Activated naive CD4-positive, alpha-beta T cell treated with anti-CD3 and anti-CD28 coated beads, Interleukin-2, amount 50 U/mL, for 24 hours (primary cell): ENCODE measurements around the gene RHBDL3.
"Not testable (repeated sequence)": the region's sequence is repeated elsewhere in the genome, so short reads cannot be mapped to it uniquely, and the experiment has no call there.

Source experiments
- H3K27ac Mint-ChIP-seq: one replicate; pipeline ENCODE4 v1.8.0; 2021; ENCODE audit warnings: mild to moderate bottlenecking, mixed read lengths
- H3K27me3 Mint-ChIP-seq: one replicate; pipeline ENCODE4 v1.8.0; 2021; ENCODE audit warnings: mixed read lengths
- H3K36me3 Mint-ChIP-seq: one replicate; pipeline ENCODE4 v1.8.0; 2021; ENCODE audit warnings: mixed read lengths
- H3K4me1 Mint-ChIP-seq: one replicate; pipeline ENCODE4 v1.8.0; 2021; ENCODE audit warnings: mixed read lengths
- H3K4me3 Mint-ChIP-seq: one replicate; pipeline ENCODE4 v1.8.0; 2021; ENCODE audit warnings: mild to moderate bottlenecking, mixed read lengths
- H3K9me3 Mint-ChIP-seq: one replicate; pipeline ENCODE4 v1.8.0; 2021; ENCODE audit warnings: mixed read lengths

Gene RHBDL3

GRCh38 chr17:32298721-32299579, 33.3 kb downstream of the RHBDL3 start:
- Mint-ChIP-seq H3K4me1 (no peaks in the 10 kb centered on the region), H3K4me3 (no peak overlapping the region), H3K36me3 (no peaks in the 10 kb centered on the region), H3K27ac (no peak overlapping the region), H3K27me3 (no peaks in the 10 kb centered on the region), H3K9me3 (no peaks in the 10 kb centered on the region)

GRCh38 chr17:32299580-32300164, 34.0 kb downstream of the RHBDL3 start:
- Mint-ChIP-seq H3K9me3 (no peaks in the 10 kb centered on the region), H3K4me3 (no peak overlapping the region), H3K27me3 (no peaks in the 10 kb centered on the region), H3K36me3 (no peaks in the 10 kb centered on the region), H3K4me1 (no peaks in the 10 kb centered on the region), H3K27ac (no peak overlapping the region)

- Mint-ChIP-seq H3K4me1 (no peaks in the 10 kb centered on the region), H3K9me3 (no peaks in the 10 kb centered on the region), H3K27ac (no peak overlapping the region), H3K4me3 (no peak overlapping the region), H3K36me3 (no peaks in the 10 kb centered on the region), H3K27me3 (no peaks in the 10 kb centered on the region)
These were observed 36.4 kb downstream of the RHBDL3 start for GRCh38 chr17:32302037-32302436.

- H3K27me3 Mint-ChIP-seq, result no peaks in the 10 kb centered on the region
- H3K27ac Mint-ChIP-seq, result no peak overlapping the region
- H3K4me3 Mint-ChIP-seq, result no peak overlapping the region
- no peaks in the 10 kb centered on the region for H3K9me3 Mint-ChIP-seq
- H3K36me3 Mint-ChIP-seq, result no peaks in the 10 kb centered on the region
- H3K4me1 Mint-ChIP-seq, result no peaks in the 10 kb centered on the region
These were observed 37.4 kb downstream of the RHBDL3 start for GRCh38 chr17:32302860-32303649.

- H3K27ac Mint-ChIP-seq, result no peak overlapping the region
- no peaks in the 10 kb centered on the region for H3K9me3 Mint-ChIP-seq
- no peak overlapping the region for H3K4me3 Mint-ChIP-seq
- no peaks in the 10 kb centered on the region for H3K4me1 Mint-ChIP-seq
- no peaks in the 10 kb centered on the region for H3K36me3 Mint-ChIP-seq
- no peaks in the 10 kb centered on the region for H3K27me3 Mint-ChIP-seq
These were observed 38.2 kb downstream of the RHBDL3 start for GRCh38 chr17:32303781-32304288.

GRCh38 chr17:32305049-32305448, 39.4 kb downstream of the RHBDL3 start:
- no peaks in the 10 kb centered on the region for H3K4me1 Mint-ChIP-seq
- no peaks in the 10 kb centered on the region for H3K27me3 Mint-ChIP-seq
- H3K9me3 Mint-ChIP-seq, result no peaks in the 10 kb centered on the region
- no peaks in the 10 kb centered on the region for H3K36me3 Mint-ChIP-seq
- no peak overlapping the region for H3K27ac Mint-ChIP-seq
- H3K4me3 Mint-ChIP-seq, result no peak overlapping the region

GRCh38 chr17:32307658-32308057, 42.0 kb downstream of the RHBDL3 start:
- H3K4me3 Mint-ChIP-seq, result no peak overlapping the region
- H3K4me1 Mint-ChIP-seq, result no peaks in the 10 kb centered on the region
- no peaks in the 10 kb centered on the region for H3K9me3 Mint-ChIP-seq
- no peaks in the 10 kb centered on the region for H3K27me3 Mint-ChIP-seq
- H3K36me3 Mint-ChIP-seq, result no peaks in the 10 kb centered on the region
- H3K27ac Mint-ChIP-seq, result no peak overlapping the region

GRCh38 chr17:32311028-32311536, 45.5 kb downstream of the RHBDL3 start:
- Mint-ChIP-seq H3K27ac (no peak overlapping the region), H3K36me3 (no peaks in the 10 kb centered on the region), H3K27me3 (no peaks in the 10 kb centered on the region), H3K4me3 (no peak overlapping the region), H3K4me1 (no peaks in the 10 kb centered on the region), H3K9me3 (no peaks in the 10 kb centered on the region)

- no peaks in the 10 kb centered on the region for H3K9me3 Mint-ChIP-seq
- H3K36me3 Mint-ChIP-seq, result no peaks in the 10 kb centered on the region
- H3K4me3 Mint-ChIP-seq, result no peak overlapping the region
- H3K4me1 Mint-ChIP-seq, result no peaks in the 10 kb centered on the region
- peaks cover 2% of the 10 kb centered on the region for H3K27me3 Mint-ChIP-seq
- H3K27ac Mint-ChIP-seq, result no peak overlapping the region
These were observed 49.0 kb downstream of the RHBDL3 start for GRCh38 chr17:32314636-32315035.

GRCh38 chr17:32315171-32315570, 49.5 kb downstream of the RHBDL3 start:
- H3K27me3 Mint-ChIP-seq, result peaks cover 2% of the 10 kb centered on the region
- H3K36me3 Mint-ChIP-seq, result no peaks in the 10 kb centered on the region
- no peaks in the 10 kb centered on the region for H3K9me3 Mint-ChIP-seq
- no peak overlapping the region for H3K27ac Mint-ChIP-seq
- no peak overlapping the region for H3K4me3 Mint-ChIP-seq
- H3K4me1 Mint-ChIP-seq, result no peaks in the 10 kb centered on the region

- not testable (repeated sequence) for H3K27ac Mint-ChIP-seq, H3K4me1 Mint-ChIP-seq, H3K27me3 Mint-ChIP-seq, H3K4me3 Mint-ChIP-seq, H3K36me3 Mint-ChIP-seq, H3K9me3 Mint-ChIP-seq
These were observed 51.0 kb downstream of the RHBDL3 start for GRCh38 chr17:32316653-32317052.

GRCh38 chr17:32317353-32317752, 51.7 kb downstream of the RHBDL3 start:
- H3K36me3 Mint-ChIP-seq, result no peaks in the 10 kb centered on the region
- no peaks in the 10 kb centered on the region for H3K9me3 Mint-ChIP-seq
- H3K4me3 Mint-ChIP-seq, result no peak overlapping the region
- H3K4me1 Mint-ChIP-seq, result no peaks in the 10 kb centered on the region
- H3K27ac Mint-ChIP-seq, result no peak overlapping the region
- peaks cover 2% of the 10 kb centered on the region for H3K27me3 Mint-ChIP-seq

GRCh38 chr17:32318071-32318470, 52.4 kb downstream of the RHBDL3 start:
- Mint-ChIP-seq H3K27ac (no peak overlapping the region), H3K36me3 (no peaks in the 10 kb centered on the region), H3K27me3 (peaks cover 2% of the 10 kb centered on the region), H3K4me3 (no peak overlapping the region), H3K9me3 (no peaks in the 10 kb centered on the region), H3K4me1 (peaks cover 2% of the 10 kb centered on the region)

- Mint-ChIP-seq H3K9me3 (no peaks in the 10 kb centered on the region), H3K4me1 (peaks cover 13% of the 10 kb centered on the region), H3K27me3 (peaks cover 2% of the 10 kb centered on the region), H3K36me3 (no peaks in the 10 kb centered on the region), H3K27ac (no peak overlapping the region), H3K4me3 (peak overlapping the region; percentile 83)
These were observed 53.9 kb downstream of the RHBDL3 start for GRCh38 chr17:32319548-32319905.

GRCh38 chr17:32320080-32320479, 54.4 kb downstream of the RHBDL3 start:
- not testable (repeated sequence) for H3K9me3 Mint-ChIP-seq, H3K4me3 Mint-ChIP-seq, H3K27me3 Mint-ChIP-seq

GRCh38 chr17:32320847-32321246, 55.2 kb downstream of the RHBDL3 start:
- peaks cover 13% of the 10 kb centered on the region for H3K4me1 Mint-ChIP-seq
- H3K27me3 Mint-ChIP-seq, result peaks cover 2% of the 10 kb centered on the region

More at GRCh38 chr17:32320080-32320479, 54.4 kb downstream of the RHBDL3 start:
- H3K36me3 Mint-ChIP-seq, H3K27ac Mint-ChIP-seq: not testable (repeated sequence)
- H3K4me1 Mint-ChIP-seq, result peaks cover 13% of the 10 kb centered on the region

More at GRCh38 chr17:32320847-32321246, 55.2 kb downstream of the RHBDL3 start:
- Mint-ChIP-seq H3K27ac (no peak overlapping the region), H3K36me3 (no peaks in the 10 kb centered on the region), H3K9me3 (no peaks in the 10 kb centered on the region), H3K4me3 (no peak overlapping the region)
